ENCODE results near the gene TOGARAM2. TPM values are rescaled to one million over a fixed set of nuclear protein-coding genes. Genes with fewer than 3 reads are reported as not detected.

TOGARAM2 gene
- total and polyA plus RNA-seq, 8 donors = 1.5 to 7.3 (median 4.1) TPM

DNA sequence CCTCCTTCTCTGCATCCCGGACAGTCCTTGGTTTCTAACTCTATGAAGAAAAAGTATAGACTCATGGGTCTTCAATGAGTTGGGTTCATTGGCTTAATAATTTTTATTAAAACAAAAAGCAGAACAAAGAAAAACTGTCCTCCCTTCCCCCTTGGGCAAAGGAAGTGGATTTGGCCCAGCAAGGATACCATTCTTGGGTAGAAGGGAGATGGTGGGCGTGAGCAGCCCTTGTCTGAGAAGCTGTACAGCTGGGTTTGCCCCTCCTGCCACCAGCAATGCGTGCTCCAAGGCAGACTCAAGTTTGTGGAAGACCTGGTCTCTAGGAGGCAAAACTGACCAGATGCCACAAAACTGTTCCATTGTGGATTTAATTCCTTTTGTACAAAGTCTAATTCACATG, 80.5 kb downstream of the TOGARAM2 start:
- Histone ChIP-seq H3K4me1 (peaks cover 13 to 18% of the 10 kb centered on the region in 2 donors), H3K4me3 (no peak overlapping the region), H3K27ac (no peak overlapping the region), H3K9me3 (no peaks in the 10 kb centered on the region), H3K36me3 (no peaks in the 10 kb centered on the region), H3K27me3 (no peaks in the 10 kb centered on the region)
- ATAC-seq (no peak), DNase-seq (no peak)
- intact Hi-C loops (cut with DNase I) = no loop called here
- TF ChIP-seq, protein P1, sequence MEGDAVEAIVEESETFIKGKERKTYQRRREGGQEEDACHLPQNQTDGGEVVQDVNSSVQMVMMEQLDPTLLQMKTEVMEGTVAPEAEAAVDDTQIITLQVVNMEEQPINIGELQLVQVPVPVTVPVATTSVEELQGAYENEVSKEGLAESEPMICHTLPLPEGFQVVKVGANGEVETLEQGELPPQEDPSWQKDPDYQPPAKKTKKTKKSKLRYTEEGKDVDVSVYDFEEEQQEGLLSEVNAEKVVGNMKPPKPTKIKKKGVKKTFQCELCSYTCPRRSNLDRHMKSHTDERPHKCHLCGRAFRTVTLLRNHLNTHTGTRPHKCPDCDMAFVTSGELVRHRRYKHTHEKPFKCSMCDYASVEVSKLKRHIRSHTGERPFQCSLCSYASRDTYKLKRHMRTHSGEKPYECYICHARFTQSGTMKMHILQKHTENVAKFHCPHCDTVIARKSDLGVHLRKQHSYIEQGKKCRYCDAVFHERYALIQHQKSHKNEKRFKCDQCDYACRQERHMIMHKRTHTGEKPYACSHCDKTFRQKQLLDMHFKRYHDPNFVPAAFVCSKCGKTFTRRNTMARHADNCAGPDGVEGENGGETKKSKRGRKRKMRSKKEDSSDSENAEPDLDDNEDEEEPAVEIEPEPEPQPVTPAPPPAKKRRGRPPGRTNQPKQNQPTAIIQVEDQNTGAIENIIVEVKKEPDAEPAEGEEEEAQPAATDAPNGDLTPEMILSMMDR (IDR thresholded peaks at IDR 0.05) = no peak

DNA sequence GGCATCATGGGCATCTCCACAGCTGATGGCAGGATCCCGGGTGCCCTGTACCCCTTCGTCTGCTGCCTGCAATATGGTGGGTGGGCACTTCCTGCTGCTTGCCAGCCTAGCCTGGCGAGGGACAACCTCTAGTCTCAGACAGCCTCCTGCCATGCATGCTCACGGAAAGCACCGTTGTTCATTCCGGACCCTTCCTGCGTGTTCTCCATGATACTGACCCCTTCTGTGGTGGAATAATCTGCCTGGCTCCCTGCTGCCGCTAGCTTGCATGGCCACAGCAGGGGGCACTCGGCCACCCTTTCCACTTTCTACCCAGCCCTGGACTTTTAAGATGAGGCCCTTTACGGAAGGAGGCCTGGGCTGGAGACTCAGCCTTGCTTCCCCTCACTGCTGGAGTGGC, 81.3 kb downstream of the TOGARAM2 start:
- H3K9me3 ChIP-seq = no peaks in the 10 kb centered on the region
- TF ChIP-seq, protein P1 (IDR thresholded peaks at IDR 0.05) = no peak
- DNase-seq (no peak), ATAC-seq (no peak)
- intact Hi-C loops (cut with DNase I) = no loop called here
- H3K4me3 ChIP-seq = no peak overlapping the region
- no peaks in the 10 kb centered on the region for H3K27me3 ChIP-seq
- no peak overlapping the region for H3K27ac ChIP-seq
- no peaks in the 10 kb centered on the region for H3K36me3 ChIP-seq
- peaks cover 13 to 26% of the 10 kb centered on the region in 2 donors for H3K4me1 ChIP-seq

DNA sequence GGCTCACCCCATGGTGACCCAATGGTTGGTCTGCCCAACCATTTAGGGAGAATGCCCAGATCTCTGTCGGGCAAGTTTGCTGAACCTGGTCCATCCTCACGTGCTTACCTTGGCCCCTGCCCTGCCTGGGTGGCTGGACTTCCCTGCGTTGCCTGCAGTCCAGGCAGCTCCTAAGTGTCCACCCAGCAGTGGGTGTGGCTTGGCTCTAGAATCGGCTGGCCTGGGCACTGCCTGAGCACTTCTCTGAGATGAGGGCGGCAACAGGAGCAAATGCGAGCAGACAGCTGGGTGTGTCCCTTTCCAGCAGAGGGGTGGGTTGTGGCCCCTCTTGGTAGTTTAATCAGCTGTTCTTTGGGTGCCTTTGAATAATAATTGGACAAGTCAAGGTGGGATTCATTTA, 82.0 kb downstream of the TOGARAM2 start:
- no peak overlapping the region for H3K4me3 ChIP-seq
- TF ChIP-seq, protein P1 (IDR thresholded peaks at IDR 0.05) = no peak
- H3K27me3 ChIP-seq = no peaks in the 10 kb centered on the region
- H3K9me3 ChIP-seq = no peaks in the 10 kb centered on the region
- intact Hi-C loops (cut with DNase I) = no loop called here
- no peaks in the 10 kb centered on the region for H3K36me3 ChIP-seq
- DNase-seq (peak in 1 of 4 donors; percentile 68), ATAC-seq (peak; percentile 89)
- no peak overlapping the region for H3K27ac ChIP-seq
- H3K4me1 ChIP-seq = peaks cover 13 to 29% of the 10 kb centered on the region in 2 donors

DNA sequence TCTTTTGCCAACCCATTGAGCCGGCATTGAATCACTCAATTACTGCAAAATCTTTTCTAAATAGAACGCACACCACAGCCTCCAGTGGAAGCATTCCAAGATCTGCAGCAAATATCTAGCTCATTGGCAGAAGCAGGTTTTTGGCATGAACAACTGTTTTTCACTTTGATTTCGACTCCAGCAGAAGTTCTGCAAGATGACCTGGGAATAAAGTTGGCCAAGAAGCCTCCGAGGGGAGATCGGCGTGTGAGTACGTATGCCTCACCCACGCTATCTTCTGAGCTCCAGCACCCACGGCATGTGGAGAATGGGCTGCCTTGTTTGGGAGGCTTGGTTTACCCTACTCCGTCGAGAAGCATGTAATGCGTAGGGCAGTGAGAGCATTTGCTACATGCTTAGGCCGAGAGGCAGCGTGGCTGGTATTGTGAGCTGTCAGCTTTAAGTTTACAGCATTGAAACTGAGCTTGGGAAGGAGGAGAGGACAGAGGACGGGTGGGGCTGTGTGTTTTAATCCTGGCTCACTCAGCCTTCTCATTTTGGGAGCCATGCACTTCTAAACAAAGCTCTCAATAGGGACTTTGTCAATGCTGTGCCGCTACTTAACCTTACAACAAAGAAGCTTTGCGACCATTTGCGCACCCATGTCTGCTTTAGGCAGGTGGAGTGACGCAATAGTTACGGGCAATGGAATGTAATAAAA, 82.7 kb downstream of the TOGARAM2 start:
- Histone ChIP-seq H3K4me3 (no peak overlapping the region), H3K9me3 (no peaks in the 10 kb centered on the region), H3K27me3 (no peaks in the 10 kb centered on the region), H3K27ac (no peak overlapping the region), H3K36me3 (no peaks in the 10 kb centered on the region), H3K4me1 (peaks cover 13 to 29% of the 10 kb centered on the region in 2 donors)
- TF ChIP-seq, protein P1 (IDR thresholded peaks at IDR 0.05) = no peak
- ATAC-seq (no peak), DNase-seq (peak in 2 of 4 donors; percentile 44 to 46)
- intact Hi-C loops (cut with DNase I) = no loop called here

DNA sequence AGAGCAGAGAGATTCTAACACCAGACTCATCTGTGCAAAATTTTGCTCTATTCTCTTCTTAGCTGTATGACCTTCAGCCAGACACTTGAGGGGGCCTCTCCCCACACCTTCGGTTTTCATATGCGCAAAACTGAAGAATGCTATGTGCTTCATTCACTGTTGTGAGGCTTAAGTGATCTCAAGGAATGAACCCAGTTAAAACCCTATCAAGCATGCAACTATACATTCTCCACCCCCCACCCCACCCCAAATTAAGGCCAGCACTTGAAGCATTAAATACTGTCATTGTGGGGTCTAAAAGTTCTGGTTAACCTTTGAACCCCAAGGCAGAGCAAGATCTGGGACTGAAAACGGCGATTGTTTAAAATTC, 83.2 kb downstream of the TOGARAM2 start:
- Histone ChIP-seq H3K27me3 (no peaks in the 10 kb centered on the region), H3K27ac (no peak overlapping the region), H3K4me1 (peaks cover 13 to 29% of the 10 kb centered on the region in 2 donors), H3K9me3 (no peaks in the 10 kb centered on the region), H3K36me3 (no peaks in the 10 kb centered on the region), H3K4me3 (no peak overlapping the region)
- TF ChIP-seq, protein P1 (IDR thresholded peaks at IDR 0.05) = no peak
- intact Hi-C loops (cut with DNase I) = no loop called here
- no peak for DNase-seq
- ATAC-seq = no peak

All from left lung (tissue), 10 donors.